ENCODE measurements around the gene SMIM9. TPM values are rescaled to one million over a fixed set of nuclear protein-coding genes. Genes with fewer than 3 reads are reported as not detected.

SMIM9 gene
- total RNA-seq, 1 donor: not detected

DNA sequence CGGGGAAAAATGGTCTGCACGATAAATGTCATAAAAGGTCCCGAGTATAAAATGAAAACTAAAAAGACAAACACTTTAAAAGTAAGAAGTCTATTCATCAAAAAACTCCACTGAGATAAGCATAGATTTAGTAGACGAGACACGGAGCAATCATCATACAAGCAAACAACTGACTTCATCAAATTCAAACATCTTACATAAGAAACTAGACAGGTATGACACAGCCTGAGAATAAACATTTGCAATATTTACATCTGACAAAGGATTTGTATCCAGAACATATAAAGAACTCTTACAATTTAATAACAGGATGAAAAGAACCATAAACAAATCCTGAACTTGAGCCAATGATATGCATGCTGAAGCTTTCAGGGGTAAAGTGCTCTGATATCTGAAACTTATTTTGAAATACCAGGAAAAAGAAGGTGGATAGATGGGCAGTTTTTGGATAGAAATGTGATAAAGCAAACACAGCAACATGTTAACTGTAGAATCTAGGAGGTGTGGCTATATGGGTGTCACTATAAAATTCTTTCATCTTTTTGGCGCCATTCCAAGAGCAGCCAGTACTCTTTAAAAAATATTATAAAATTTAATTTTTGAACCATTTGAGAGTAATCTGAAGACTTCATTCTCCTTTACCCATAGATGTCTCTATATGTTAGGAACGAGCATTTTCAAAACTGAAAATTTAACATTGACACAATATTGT is 41.2 kb downstream of the SMIM9 start:
- TF ChIP-seq CTCF (IDR thresholded peaks at IDR 0.05; ENCODE audit: insufficient read depth, low read length): no peak
- no peak overlapping the region for H3K4me3 ChIP-seq (ENCODE audit: low read depth, low read length)
- DNase-seq (ENCODE audit: low read depth): no peak

- no peak for TF ChIP-seq CTCF (IDR thresholded peaks at IDR 0.05; ENCODE audit: insufficient read depth, low read length)
Observed at GRCh38 chrX:154791939-154792338, 42.5 kb downstream of the SMIM9 start.

DNA sequence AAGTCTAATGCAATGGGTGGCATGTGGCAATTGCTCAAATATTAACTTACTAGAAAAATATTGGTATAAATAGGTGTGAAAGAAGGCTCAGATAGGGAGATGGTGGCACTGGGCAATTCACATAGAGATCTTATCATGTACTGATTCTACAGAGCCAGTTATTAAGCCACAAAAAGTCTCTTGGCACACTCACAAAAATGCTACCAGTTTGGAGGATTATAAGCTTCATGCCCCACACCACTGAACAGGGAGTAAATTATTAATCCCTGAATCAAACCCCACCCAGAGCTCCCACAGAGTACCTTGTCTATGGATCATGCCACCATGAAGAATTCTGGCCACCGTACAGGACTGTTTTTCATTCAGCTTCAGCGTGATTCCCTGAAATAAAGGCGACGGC is 43.0 kb downstream of the SMIM9 start:
- H3K4me3 ChIP-seq (ENCODE audit: low read depth, low read length): no peak overlapping the region
- DNase-seq (ENCODE audit: low read depth): no peak
- no peak for TF ChIP-seq CTCF (IDR thresholded peaks at IDR 0.05; ENCODE audit: insufficient read depth, low read length)

More at GRCh38 chrX:154791939-154792338, 42.5 kb downstream of the SMIM9 start:
- H3K4me3 ChIP-seq (ENCODE audit: low read depth, low read length): no peak overlapping the region
- no peak for DNase-seq (ENCODE audit: low read depth)

DNA sequence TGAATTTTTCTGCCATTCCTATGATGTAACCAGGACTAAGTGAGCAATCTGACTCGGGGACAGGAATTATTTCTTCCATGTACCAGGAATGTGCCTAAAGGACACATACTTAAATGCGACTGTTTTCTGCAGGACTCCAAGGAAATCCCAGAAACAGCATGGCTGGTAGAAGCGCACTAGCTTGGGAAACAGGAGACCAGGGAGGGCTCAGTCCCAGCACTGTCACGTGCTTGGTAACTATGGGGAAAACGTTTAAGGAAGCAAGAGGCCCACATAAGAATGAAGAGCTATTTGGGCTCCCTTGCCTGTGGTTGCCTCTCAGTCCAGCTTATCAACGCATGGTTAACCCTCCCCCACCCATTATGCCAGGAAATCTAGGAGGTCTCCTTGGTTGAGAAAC is 48.7 kb downstream of the SMIM9 start:
- no peak overlapping the region for H3K4me3 ChIP-seq (ENCODE audit: low read depth, low read length)
- peak; percentile 43 for DNase-seq (ENCODE audit: low read depth)
- TF ChIP-seq CTCF (IDR thresholded peaks at IDR 0.05; ENCODE audit: insufficient read depth, low read length): no peak

DNA sequence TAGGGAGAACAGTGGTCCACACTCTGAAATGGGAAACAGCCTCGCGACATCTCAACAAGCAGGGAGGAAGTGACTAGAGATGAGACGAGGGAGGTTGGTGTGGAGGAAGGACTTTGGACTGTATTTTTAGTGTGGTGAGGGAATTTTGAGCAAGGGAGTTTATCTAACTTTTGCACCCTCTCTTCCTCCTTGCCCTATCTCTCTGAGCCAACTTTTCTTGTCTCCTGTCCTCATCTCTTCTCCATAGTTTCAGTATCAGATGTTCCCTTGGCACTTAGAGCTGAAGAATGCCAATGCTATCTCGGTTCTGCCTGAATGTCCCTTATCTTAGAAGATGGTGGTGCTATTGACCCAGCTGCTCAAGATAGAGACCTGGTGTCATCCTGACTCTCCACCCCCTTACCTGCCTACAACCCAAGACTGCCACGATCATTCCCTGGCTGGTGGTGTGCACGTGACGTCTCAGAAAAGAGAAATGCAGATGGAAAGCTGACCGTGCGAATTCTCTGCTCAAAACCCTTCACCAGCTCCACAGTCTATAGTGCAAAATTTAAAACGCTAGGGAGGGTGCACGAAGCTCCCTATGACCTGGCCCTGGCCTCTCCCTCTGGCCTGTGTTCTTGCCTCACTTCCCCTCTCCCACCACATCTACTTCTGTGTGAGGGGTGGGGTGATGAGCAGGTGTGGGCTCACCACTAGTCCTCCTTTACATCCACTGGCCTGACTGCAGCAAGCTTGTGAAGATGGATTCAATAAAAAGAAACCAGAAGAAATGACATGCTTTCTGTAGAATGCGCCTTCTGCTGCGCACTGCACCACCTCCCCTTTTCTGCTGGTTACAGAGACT is 50.1 kb downstream of the SMIM9 start:
- no peak for TF ChIP-seq CTCF (IDR thresholded peaks at IDR 0.05; ENCODE audit: insufficient read depth, low read length)
- no peak overlapping the region for H3K4me3 ChIP-seq (ENCODE audit: low read depth, low read length)
- DNase-seq (ENCODE audit: low read depth): no peak

DNA sequence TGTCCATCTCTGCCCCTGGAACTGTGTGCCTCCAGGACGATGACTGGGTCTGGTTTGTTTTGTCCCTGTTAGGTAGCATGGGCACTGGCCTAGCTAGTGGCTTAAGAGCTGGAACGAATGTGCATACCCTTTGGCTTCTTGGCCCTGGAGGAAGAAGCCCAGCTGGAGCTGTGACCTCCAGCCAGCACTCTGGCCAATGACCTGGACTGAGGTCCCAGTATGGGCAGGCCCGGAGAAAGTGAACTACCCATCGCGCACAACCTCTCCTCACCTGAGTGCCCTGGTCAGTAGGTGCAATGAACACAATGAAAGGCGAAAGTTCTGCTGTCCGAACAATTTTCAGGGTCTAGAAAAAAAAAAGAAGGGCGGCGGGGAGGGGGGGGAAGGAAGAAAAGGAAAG is 53.5 kb downstream of the SMIM9 start:
- no peak overlapping the region for H3K4me3 ChIP-seq (ENCODE audit: low read depth, low read length)
- DNase-seq (ENCODE audit: low read depth): no peak
- no peak for TF ChIP-seq CTCF (IDR thresholded peaks at IDR 0.05; ENCODE audit: insufficient read depth, low read length)

Data from fibroblast of the aortic adventitia (primary cell).